GM12874 (cell line): ENCODE data around the gene KLHL35.

Experiments used
- CTCF ChIP-seq: IDR thresholded peaks from 2 replicates; pipeline ENCODE4 v1.5.1; 2011; ENCODE audit warnings: low read depth, mild to moderate bottlenecking, control low read depth, low read length, moderate library complexity; ENCODE audit not compliant: insufficient read depth

Gene KLHL35

GRCh38 chr11:75477614-75477935 lies 44.6 kb upstream of the KLHL35 start:
- no peak for TF ChIP-seq CTCF

DNA sequence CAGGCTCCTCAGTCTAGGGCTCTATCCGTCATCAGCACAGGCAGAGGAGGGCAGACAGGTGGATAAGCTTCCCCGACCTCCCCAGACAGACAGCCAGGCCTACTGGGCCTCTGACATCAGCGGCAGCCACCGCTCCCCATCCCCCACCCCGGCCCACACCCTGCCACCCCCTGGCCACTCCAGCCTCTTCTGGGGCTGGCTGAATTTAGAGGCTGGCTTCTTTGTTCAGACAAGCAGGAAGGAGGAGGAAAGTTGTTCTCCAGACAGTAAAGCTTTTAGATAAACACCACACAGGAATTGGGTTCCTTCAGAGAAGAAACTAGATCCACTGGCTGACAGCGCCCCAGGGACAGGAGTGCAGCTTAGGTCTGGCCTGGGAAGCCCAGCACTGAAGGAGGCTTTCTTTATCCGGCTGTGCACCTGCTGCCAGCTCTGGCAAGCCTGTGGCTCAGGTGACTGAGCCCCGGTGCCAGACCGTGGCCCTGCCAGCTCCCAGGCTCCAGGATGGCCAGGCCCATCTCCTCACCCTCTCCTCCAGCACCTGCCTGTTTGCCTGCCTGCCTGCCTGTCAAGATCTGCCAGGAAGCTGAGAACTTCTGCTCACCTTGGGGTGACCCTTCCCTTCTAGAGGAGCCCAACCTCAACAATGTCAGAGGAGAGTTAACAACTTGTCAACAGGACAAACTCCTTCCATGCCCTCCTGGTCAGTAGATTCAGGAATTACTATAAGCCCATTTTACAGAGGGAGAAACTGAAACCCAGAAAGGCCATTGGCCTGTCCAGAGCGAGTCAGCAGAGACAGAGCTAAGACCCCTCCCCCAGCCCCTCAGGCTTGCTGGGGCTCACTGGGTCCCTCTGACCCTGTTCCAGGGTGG lies 44.0 kb upstream of the KLHL35 start:
- no peak for TF ChIP-seq CTCF

DNA sequence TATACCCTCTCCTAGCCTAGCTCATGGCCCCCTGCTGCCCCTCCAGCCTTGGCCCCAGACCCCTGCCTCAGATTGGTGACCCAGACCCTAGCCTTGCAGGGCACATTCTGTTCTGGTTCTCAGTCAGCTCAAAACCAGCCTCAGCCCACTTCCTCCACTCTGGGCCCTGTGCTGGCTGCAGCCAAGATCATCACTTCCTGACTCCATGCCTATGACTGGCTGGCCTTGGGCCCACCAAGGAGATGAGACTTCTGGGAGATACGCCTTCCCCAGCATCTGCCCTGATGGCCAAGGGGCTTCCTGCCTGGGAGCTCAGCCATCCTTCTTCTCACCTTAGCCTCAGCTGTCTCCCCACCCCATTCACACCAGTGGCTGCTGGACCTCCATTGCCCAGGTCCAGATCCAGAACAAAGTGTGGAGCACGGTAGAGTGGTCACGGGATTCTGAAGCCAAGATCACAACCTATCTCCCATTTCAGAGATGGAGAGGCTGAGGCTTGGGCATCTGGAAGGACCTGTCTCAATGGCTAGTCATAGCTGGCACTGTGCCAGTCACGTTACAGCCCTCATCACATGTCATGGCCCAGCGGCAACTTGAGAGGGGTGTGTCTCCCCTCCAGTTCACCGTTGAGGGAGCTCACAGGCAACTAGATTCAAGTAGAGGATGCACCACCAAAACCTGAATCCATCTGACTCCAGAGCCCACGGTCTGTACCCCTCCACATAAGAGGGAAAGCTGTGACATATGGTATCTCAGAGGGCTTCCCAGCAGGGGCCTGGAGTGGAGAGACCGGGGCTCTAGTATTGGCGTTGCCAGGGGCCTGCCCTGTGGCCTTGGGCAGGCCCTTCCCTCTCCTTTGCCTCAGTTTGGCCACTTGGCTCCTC lies 43.0 kb upstream of the KLHL35 start:
- TF ChIP-seq CTCF: no peak

DNA sequence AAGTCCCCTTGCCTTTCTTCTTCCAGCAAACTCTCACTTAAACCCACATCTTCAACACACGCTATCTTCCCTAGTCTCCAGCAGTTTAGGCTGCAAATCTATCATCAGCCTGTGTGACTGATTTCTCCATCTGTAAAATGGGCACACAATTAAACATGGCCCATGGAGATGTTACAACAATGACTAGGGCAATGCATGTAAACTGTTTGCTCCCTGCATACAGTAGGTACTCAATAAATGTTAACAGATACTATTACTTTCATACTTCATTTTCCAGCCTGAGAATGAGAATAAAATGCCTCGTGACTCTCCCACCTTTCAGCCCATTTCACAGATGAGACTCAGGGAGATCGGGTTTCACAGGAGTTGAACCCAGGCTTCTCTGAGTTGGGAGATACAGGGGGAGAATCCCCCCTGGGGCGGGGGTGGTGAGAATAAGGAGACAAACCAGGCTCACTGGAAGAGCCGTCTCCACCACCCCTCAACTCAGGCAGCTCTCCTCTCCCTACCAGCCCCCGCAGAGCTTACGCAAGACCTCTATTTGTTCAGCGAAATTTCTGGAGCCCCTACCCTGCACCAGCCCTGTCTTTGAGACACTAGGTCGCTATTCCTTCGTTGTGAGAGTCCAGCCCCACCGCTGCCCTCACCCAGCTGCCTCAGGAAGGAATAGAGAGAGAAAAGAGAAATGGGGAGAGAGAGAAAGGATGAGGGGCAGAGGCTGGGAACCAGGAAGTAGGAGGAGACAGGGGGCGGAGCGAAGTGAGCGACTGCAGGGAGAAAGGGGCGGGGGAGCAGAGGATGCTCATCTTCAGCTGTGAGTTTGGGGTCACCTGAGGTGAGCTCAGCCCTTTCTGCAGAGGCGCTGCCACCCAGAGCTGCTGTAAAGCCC lies 42.1 kb upstream of the KLHL35 start:
- TF ChIP-seq CTCF: no peak

GRCh38 chr11:75474240-75474639 lies 41.2 kb upstream of the KLHL35 start:
- TF ChIP-seq CTCF: no peak

DNA sequence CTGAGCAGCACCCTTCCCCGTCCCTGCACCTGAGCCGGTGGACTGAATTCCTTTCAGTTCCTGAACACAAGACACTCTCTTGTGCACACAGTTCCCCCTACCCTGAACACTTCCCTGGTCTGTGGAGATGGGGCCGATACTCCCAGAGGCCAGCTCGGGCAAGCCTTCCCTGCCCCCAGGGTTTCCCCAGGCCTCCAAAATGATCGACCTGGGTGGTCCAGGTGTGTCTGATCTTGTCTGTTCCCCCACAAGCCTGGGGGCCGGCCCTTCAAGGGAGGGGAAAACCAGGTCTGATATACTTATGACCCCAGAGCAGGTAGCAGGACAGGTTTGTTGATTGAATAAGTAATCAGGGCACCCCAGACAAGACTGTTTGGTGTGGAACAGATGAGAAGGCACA lies 40.7 kb upstream of the KLHL35 start:
- no peak for TF ChIP-seq CTCF
